ENCODE results near the gene CARD16. TPM values are rescaled to one million over a fixed set of nuclear protein-coding genes. Genes with fewer than 3 reads are reported as not detected.
"Not testable (repeated sequence)": the region's sequence is repeated elsewhere in the genome, so short reads cannot be mapped to it uniquely, and the experiment has no call there.

The CARD16 gene
- total RNA-seq, 2 donors from 2014 or later: 1.6 to 5.8 TPM

DNA sequence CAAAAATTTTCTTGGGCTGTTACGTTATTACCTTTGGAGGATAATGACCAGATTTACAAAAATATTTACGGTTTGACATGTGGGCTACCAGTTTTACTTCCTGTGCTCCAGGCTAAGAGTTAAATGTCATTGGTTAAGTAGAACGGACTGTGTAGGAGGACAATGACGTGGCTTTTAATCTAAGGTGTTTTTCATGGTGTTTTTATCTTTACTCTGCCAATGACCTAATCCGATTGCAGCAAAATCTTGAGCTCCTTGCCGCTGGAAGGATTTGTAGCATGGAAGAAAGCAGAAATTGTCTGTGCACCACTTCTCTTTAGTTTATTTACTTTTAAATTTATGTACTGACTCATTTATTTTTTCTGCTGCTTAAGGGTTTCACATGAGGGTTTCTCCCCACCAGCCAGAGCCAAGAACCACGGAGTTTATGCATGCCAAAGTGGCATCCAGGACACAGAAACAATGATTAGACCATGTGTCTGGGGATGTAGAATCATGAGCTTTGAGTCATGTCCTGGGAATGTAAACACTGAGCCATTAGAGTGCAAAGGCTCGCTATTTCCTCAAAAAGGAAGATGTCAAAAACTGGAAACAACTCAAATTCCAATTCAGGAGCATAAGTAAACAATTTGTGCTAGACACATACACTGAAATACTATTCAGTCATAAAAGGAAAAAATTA lies 1.9 kb upstream of the CARD16 start:
- Histone ChIP-seq H3K27me3 (no peaks in the 10 kb centered on the region), H3K36me3 (no peaks in the 10 kb centered on the region), H3K9me3 (no peaks in the 10 kb centered on the region), H3K4me1 (peaks cover 0 to 3% of the 10 kb centered on the region in 2 donors), H3K27ac (peak overlapping the region in 1 of 2 donors; percentile 4), H3K4me3 (no peak overlapping the region)
- no peak for DNase-seq (ENCODE audit: low spot score)
- TF ChIP-seq, protein P1, sequence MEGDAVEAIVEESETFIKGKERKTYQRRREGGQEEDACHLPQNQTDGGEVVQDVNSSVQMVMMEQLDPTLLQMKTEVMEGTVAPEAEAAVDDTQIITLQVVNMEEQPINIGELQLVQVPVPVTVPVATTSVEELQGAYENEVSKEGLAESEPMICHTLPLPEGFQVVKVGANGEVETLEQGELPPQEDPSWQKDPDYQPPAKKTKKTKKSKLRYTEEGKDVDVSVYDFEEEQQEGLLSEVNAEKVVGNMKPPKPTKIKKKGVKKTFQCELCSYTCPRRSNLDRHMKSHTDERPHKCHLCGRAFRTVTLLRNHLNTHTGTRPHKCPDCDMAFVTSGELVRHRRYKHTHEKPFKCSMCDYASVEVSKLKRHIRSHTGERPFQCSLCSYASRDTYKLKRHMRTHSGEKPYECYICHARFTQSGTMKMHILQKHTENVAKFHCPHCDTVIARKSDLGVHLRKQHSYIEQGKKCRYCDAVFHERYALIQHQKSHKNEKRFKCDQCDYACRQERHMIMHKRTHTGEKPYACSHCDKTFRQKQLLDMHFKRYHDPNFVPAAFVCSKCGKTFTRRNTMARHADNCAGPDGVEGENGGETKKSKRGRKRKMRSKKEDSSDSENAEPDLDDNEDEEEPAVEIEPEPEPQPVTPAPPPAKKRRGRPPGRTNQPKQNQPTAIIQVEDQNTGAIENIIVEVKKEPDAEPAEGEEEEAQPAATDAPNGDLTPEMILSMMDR (IDR thresholded peaks at IDR 0.05): no peak

DNA sequence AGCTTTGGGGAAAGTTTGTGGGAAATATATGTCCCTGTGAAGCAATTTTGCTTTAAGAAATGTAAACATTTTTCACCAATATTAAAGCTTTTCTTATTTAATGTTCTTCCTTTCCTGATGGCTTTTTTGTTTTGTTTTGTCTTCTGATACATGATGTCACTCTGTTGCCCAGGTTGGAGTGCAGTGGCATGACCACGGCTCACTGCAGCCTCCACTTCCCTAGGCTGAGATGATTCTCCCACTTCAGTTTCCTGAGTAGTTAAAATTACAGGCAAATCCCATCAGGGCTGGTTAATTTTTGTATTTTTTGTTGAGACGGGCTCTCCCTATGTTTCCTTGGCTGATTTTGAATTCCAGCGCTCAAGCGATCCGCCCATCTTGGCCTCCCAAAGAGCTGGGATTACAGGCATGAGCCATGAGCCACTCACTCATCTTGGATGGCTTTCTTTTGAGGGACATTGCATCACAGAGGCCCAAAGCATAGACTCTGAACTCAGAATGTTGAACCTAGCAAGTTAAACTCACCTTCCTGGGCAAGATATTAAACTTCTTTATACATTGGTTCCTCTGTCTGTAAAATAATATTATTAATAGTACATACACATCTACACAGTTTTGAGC lies 651 bp upstream of the CARD16 start:
- no peaks in the 10 kb centered on the region for H3K9me3 ChIP-seq
- H3K4me1 ChIP-seq: peaks cover 0 to 3% of the 10 kb centered on the region in 2 donors
- H3K36me3 ChIP-seq: no peaks in the 10 kb centered on the region
- TF ChIP-seq, protein P1 (IDR thresholded peaks at IDR 0.05): no peak
- no peaks in the 10 kb centered on the region for H3K27me3 ChIP-seq
- peak overlapping the region in 1 of 2 donors; percentile 46 for H3K4me3 ChIP-seq
- H3K27ac ChIP-seq: peak overlapping the region; percentile 40 to 51
- DNase-seq (ENCODE audit: low spot score): no peak

DNA sequence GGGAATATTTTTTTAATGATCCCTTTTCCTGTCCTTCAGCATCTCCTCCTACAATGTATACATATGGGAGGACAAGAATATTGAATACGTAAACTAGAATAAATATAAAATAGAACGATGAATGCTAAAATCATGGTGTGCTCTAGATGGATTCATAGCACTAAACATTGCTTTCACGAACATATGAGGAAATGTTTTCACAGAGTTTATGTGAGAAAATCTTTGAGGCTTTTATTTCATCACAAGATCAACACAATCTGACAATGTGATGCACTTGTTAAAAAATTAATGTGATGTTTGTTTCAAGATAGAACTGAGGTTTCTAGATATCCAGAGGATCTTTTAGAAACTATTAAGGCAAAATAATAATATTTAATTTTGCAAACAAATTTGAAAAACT lies 3.0 kb downstream of the CARD16 start:
- no peaks in the 10 kb centered on the region for H3K36me3 ChIP-seq
- no peak for DNase-seq (ENCODE audit: low spot score)
- TF ChIP-seq, protein P1 (IDR thresholded peaks at IDR 0.05): no peak
- no peak overlapping the region for H3K4me3 ChIP-seq
- peaks cover 0 to 3% of the 10 kb centered on the region in 2 donors for H3K4me1 ChIP-seq
- no peaks in the 10 kb centered on the region for H3K27me3 ChIP-seq
- no peak overlapping the region for H3K27ac ChIP-seq
- H3K9me3 ChIP-seq: no peaks in the 10 kb centered on the region

DNA sequence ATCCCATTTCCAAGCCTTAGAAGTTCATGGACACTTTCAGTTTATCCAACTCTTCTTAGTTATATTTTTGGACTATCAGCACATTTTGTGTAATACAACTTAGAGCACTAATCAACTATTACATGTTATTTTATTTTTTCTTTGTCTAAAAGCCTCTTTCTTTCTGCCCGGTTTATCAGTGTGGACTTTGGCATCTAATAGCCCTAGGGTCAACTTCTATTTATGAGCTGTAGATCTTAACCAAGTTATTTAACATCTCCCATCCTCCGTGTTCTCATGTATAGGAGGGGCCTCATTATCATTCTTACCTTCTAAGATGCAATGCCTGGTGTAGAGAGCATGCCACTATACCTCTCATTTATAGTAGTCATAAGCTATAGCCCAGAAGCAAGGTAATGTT lies 4.4 kb downstream of the CARD16 start:
- H3K4me1 ChIP-seq: peaks cover 0 to 2% of the 10 kb centered on the region in 2 donors
- DNase-seq (ENCODE audit: low spot score): no peak
- TF ChIP-seq, protein P1 (IDR thresholded peaks at IDR 0.05): no peak

DNA sequence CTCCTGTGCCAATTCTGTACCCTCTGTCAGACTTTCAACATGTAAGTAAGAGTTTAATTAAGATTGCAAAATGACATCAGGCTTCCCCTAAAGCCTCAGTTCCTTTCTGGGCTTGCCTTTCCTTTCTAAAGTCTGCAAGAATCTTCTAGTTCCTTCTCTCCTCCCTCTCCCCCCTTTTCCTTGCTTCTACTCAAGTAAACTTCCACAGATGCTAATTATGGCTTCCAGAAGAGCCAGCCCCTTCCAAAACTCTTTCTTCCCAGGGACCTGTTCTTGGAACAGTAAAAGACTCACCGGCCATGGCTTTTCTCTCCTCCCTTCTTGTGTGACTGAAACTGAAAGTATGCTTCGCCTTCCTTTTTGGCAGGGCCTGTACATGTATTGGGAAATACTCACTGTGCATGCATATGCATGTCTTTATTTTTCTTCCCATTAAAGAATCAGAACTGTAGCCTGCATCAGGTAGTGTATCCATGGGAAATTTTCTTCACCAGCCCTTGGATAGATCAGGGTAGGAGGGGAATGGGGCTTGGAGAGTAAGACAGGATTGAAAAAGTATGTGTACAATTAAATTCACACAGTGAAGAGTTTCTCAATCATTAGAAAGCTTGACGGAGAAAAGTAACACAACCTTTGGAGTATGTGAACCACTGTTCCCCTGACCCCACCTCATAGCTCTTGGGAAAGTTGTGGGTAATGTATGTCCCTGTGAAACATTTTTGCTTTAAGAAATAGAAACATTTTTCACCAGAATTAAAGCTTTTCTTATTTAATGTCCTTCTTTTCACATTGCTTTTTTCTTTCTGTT lies 10.1 kb downstream of the CARD16 start, which contains the start of gene CASP1:
Gene CASP1 (minus strand): TSS at position 332 of the 808 bp plus-strand sequence. CDS start 31 bp downstream, at position 301.
- Histone ChIP-seq H3K27me3 (no peaks in the 10 kb centered on the region), H3K36me3 (no peaks in the 10 kb centered on the region), H3K9me3 (no peaks in the 10 kb centered on the region), H3K4me3 (peak within 1 kb of the TSS; percentile 30 to 45), H3K27ac (peak within 1 kb of the TSS; percentile 53), H3K4me1 (no peaks in the 10 kb centered on the region)
- TF ChIP-seq, protein P1 (IDR thresholded peaks at IDR 0.05): no peak
- DNase-seq (ENCODE audit: low spot score): peak; percentile 81

More for the DNA sequence above, 4.4 kb downstream of the CARD16 start:
- Histone ChIP-seq H3K9me3 (no peaks in the 10 kb centered on the region), H3K4me3 (no peak overlapping the region), H3K27ac (no peak overlapping the region), H3K27me3 (no peaks in the 10 kb centered on the region), H3K36me3 (no peaks in the 10 kb centered on the region)

DNA sequence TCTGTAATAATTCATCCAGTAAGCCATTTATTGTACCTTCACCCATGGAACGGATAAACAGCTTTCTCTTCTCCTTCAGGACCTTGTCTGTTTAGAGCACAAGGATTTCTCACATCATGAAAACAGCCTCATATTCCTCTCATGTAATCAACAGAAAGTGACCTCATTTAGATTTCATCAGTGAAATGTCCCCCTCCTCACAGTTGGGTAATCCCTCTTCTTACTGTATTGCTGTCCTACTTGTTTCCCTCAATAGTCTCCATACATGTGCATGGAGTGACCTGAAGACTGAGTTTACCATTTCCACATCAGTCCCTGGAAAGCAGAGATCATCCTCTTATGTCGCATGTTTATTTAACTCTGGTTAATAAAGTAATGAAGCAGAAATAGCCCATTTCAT lies 10.7 kb downstream of the CARD16 start:
- not testable (repeated sequence) for H3K9me3 ChIP-seq; DNase-seq (ENCODE audit: low spot score); H3K4me1 ChIP-seq; H3K36me3 ChIP-seq; H3K27me3 ChIP-seq
- H3K4me3 ChIP-seq: peak overlapping the region; percentile 30 to 45
- H3K27ac ChIP-seq: peak overlapping the region; percentile 53

All from right atrium auricular region (tissue), 2 donors.